SJCRH30 (cell line): Measurements from ENCODE around the gene COL6A2. TPM values are rescaled to one million over a fixed set of nuclear protein-coding genes. Genes with fewer than 3 reads are reported as not detected.
"Not testable (repeated sequence)": the region's sequence is repeated elsewhere in the genome, so short reads cannot be mapped to it uniquely, and the experiment has no call there.

Experiments
- DNase-seq, 2 experiments: peaks; one replicate each; pipeline ENCODE4 v3.0.0-alpha.2; 2015 to 2020
- H3K27ac ChIP-seq: fragments of 250-450 bp; sonication (Bioruptor Pico); 2 replicates; pipeline ENCODE4 v1.5.1; 2020; ENCODE audit warnings: mild to moderate bottlenecking, moderate library complexity
- H3K27me3 ChIP-seq: fragments of 250-450 bp; sonication (Bioruptor Pico); 2 replicates; pipeline ENCODE4 v1.5.1; 2020; ENCODE audit warnings: mild to moderate bottlenecking, moderate library complexity
- H3K36me3 ChIP-seq: fragments of 250-450 bp; sonication (Bioruptor Pico); 2 replicates; pipeline ENCODE4 v1.5.1; 2020; ENCODE audit warnings: mild to moderate bottlenecking, moderate library complexity
- H3K4me1 ChIP-seq: fragments of 250-450 bp; sonication (Bioruptor Pico); 2 replicates; pipeline ENCODE4 v1.5.1; 2020; ENCODE audit warnings: mild to moderate bottlenecking, moderate library complexity
- H3K4me3 ChIP-seq: fragments of 250-450 bp; sonication (Bioruptor Pico); 2 replicates; pipeline ENCODE4 v1.5.1; 2020; ENCODE audit warnings: mild to moderate bottlenecking, moderate library complexity
- H3K9me3 ChIP-seq: fragments of 250-450 bp; sonication (Bioruptor Pico); replicated peaks from 2 replicates; pipeline ENCODE4 v1.5.1; 2020; ENCODE audit warnings: mild to moderate bottlenecking, moderate library complexity
- total RNA-seq: library from RNA; depleted of rRNA; stranded (reverse); fragments of >200 nt; shearing (Covaris generic); gene quantifications from 2 replicates; pipeline ENCODE4 v1.2.3, GENCODE V29; 2014

The COL6A2 gene
- total RNA-seq, 1 experiment from 2014 or later = 1.1 TPM

DNA sequence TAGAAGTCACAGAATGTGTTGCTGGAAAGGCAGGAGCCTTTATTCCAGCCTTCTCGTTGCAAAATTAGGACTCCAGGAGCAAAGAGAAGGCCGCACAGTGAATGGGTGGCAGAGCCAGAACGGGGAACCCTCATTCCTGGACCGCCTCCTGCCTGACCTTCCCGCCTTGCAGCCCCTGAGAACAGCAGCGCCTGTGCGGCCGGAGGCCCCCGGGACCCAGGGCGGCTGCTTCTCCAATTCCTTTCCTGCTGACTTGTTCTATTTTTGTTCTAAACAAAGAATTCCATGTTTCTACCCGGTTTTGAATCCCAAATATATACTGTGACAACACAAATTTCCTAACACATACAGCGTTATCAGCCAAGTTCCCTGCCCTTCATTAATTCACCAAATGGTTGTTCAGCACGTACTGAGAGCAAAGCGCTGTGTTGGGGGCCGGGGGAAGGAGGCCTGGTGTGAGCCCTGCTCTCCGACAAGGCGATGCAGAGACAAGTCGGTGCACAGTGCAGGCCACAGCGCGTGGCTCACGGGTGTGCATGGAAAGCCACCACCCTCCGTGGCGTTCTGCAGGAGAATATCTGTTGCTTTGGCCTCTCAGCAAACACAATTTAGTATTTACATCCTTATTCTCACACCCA lies 31.9 kb upstream of the COL6A2 start:
- no peak overlapping the region for H3K4me3 ChIP-seq
- H3K36me3 ChIP-seq = no peaks in the 10 kb centered on the region
- no peaks in the 10 kb centered on the region for H3K27me3 ChIP-seq
- H3K27ac ChIP-seq = no peak overlapping the region
- no peaks in the 10 kb centered on the region for H3K4me1 ChIP-seq
- H3K9me3 ChIP-seq = peaks cover 8% of the 10 kb centered on the region
- no peak for DNase-seq

DNA sequence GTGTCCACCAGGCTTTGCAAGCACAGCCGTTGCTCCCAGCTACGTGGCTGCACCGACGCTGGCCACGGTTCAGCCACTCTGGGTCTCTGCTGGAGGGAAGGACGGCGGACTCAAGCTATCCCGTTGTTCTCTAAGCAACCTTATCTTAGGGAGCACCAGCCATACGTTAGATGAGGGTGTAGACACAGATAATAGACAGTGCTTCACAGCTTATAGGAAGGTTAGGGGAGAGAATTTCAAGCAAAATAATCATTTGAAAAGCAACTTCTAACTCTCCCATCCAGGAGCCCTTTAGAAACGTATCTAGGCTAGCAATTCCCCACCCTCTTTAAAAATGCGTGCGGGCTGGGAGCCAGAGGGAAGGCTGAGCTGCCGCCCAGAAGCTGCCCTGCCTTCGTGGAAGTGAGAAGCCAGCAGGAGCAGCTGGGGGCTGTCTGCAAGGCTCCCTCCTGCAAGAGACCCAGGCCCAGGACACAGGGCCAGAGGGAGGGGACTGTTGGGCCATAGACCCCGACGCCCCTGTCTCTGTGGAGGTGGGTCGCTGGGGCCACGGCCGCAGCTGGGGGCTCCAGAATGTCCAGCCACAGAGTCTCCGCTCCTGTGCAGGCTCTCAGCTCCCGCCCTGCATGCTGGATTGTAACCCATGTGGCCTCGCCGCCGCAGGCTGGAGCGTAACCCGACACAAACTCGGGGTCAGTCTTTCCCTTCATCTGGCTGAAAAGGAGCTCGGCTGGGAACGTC lies 31.2 kb upstream of the COL6A2 start:
- Histone ChIP-seq H3K9me3 (peaks cover 8% of the 10 kb centered on the region), H3K4me1 (no peaks in the 10 kb centered on the region), H3K27ac (no peak overlapping the region), H3K4me3 (no peak overlapping the region), H3K27me3 (no peaks in the 10 kb centered on the region), H3K36me3 (no peaks in the 10 kb centered on the region)
- no peak for DNase-seq

DNA sequence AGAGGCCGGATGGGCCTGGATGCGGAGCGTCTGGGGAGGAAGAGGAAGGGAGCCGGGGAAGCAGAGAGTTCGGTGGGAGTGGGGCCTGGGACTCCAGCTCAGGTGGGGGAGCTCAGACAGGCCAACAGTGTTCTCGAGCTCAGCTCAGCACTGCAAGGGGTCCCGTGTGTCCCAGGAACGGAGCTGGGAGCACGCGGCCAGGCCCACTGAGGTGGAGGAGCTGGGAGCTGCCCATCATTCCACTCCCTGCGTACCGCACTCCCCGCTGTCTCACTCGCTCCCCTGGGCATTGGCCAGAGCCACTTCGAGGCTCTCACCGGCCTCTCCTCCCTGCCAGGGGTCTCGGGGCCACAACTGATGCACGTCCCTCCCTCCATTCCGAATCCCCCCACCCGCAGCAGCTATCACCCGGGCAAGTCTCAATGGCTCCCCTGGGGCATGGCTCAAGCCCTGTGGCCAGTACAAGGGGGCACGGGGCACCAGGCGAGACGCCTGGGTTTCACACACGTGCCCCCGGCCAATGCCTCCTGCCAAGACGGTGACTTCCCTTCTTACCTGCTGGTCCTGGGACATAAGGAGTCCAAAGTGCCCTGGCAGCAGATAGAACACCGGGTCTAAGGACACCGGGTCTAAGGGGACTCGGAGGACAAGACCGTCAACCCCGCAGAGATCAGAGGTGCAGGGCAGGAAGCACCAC lies 30.3 kb upstream of the COL6A2 start:
- Histone ChIP-seq H3K27me3 (no peaks in the 10 kb centered on the region), H3K4me1 (no peaks in the 10 kb centered on the region), H3K27ac (no peak overlapping the region), H3K9me3 (peaks cover 8% of the 10 kb centered on the region), H3K4me3 (no peak overlapping the region), H3K36me3 (no peaks in the 10 kb centered on the region)
- no peak for DNase-seq

DNA sequence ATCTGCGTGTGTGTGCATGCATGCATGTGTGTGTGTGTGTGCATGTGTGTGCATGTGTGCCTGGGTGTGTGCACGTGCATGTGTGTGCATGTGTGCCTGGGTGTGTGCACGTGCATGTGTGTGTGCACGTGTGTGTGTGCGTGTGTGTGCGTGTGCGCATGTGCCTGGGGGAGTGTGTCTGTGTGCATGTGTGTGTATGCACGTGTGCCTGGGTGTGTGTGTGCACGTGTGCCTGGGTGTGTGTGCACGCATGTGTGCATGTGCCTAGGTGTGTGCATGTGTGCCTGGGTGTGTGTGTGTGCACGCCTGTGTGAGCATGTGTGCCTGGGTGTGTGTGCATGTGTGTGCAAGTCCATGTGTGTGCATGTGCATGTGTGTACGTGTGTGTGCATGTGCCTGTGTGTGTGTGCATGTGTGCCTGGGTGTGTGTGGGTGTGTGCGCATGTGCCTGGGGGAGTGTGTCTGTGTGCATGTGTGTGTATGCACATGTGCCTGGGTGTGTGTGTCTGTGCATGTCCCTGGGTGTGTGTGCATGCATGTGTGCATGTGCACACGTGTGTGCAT lies 29.3 kb upstream of the COL6A2 start:
- H3K36me3 ChIP-seq = no peaks in the 10 kb centered on the region
- H3K27me3 ChIP-seq = no peaks in the 10 kb centered on the region
- DNase-seq = no peak
- no peaks in the 10 kb centered on the region for H3K4me1 ChIP-seq
- H3K27ac ChIP-seq = no peak overlapping the region
- H3K9me3 ChIP-seq = no peaks in the 10 kb centered on the region
- no peak overlapping the region for H3K4me3 ChIP-seq

DNA sequence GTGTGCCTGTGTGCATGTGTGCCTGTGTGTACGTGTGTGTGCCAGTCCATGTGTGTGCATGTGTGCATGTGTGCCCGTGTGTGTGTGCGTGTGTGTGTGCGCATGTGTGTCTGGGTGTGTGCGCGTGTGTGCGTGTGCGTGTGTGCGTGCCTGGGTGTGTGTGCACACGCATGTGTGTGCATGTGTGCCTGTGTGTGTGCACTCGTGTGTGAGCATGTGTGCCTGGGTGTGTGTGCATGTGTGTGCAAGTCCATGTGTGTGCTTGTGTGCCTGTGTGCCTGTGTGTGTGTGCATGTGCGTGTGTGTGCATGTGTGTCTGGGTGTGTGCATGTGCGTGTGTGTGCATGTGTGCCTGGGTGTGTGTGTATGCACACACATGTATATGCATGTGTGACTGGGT lies 28.7 kb upstream of the COL6A2 start:
- H3K36me3 ChIP-seq = no peaks in the 10 kb centered on the region
- no peaks in the 10 kb centered on the region for H3K4me1 ChIP-seq
- no peaks in the 10 kb centered on the region for H3K27me3 ChIP-seq
- H3K4me3 ChIP-seq = no peak overlapping the region
- no peak overlapping the region for H3K27ac ChIP-seq
- DNase-seq = no peak
- no peaks in the 10 kb centered on the region for H3K9me3 ChIP-seq

DNA sequence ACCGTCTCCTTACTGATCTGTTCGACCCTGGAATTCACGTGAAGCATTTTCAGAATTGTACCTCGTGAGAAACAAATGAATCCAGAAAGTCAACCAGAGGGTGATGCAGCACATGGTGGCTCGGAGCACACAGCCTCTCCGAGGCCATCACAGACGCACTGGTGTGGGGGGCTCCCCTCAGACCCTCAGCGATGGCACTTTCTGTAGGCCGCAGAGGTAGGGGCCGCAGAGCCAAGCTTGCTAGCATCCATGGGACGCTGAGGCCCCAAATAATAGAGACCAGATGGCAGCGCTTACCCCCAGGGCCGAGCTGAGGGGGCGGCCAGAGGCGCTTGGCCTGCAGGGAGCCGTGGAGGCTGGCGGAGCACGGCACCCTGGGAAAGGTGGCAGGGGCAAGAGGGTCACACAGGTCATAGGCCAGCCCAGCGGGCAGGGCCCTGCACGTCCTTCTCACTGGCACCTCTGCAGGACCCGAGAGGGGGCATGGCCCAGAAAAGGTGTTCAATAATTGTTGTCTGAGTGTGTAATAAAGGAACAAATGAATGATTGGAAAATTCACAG lies 28.1 kb upstream of the COL6A2 start:
- Histone ChIP-seq H3K36me3 (no peaks in the 10 kb centered on the region), H3K9me3 (no peaks in the 10 kb centered on the region), H3K27ac (no peak overlapping the region), H3K4me1 (no peaks in the 10 kb centered on the region), H3K27me3 (no peaks in the 10 kb centered on the region), H3K4me3 (no peak overlapping the region)
- no peak for DNase-seq

DNA sequence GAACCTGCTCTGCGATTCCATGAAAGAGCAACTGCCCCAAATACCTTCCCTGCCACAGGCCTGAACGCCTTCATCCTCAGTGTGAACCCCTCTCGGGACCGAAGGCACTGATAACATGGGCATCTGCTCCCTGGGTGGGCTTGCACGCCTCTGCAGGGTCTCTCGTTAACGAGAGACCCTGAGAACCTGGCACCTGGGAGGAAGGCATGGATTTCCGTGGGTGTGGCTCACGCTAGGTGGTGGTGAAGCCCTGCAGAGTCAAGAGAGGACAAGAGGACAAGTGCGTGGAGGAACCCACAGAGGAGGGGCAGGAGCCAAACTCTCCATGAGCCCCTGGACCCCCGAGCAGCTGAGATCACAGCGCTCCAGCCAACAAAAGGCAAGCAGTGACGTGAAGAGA lies 26.8 kb upstream of the COL6A2 start:
- Histone ChIP-seq H3K4me3 (no peak overlapping the region), H3K27me3 (no peaks in the 10 kb centered on the region), H3K4me1 (no peaks in the 10 kb centered on the region), H3K36me3 (no peaks in the 10 kb centered on the region), H3K27ac (no peak overlapping the region), H3K9me3 (no peaks in the 10 kb centered on the region)
- no peak for DNase-seq

DNA sequence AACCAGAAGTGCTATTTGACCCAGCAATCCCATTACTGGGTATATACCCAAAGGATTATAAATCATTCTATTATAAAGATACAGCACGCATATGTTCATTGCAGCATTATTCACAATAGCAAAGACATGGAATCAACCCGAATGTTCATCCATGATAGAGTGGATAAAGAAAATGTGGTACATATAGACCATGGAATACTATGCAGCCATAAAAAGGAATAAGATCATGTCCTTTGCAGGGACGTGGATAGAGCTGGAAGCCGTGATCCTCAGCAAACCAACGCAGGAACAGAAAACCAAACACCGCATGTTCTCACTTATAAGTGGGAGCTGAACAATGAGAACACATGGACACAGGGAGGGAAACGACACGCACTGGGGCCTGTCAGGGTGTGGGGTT lies 21.2 kb upstream of the COL6A2 start:
- not testable (repeated sequence) for H3K4me3 ChIP-seq, H3K9me3 ChIP-seq, DNase-seq

DNA sequence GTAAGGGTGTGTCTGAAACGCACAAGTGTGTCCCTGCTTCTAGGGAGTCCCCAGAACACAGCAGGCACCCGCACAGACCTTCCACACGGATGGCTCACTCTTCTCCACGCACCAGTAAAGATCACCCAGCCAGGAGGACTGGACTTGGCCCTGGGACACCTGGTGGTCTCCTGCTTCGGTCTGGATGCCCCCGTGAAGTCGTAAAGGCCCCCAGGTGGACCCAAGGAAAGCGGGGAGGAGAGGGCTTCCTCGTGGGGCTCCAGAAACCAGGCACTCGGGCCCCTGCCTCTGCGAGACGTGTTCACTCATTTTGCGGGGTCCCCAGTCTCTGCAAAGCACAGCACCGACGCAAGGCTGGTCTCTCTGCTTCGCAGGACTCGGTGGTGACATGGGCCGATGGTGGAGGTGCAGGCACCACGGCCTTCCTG lies 20.2 kb upstream of the COL6A2 start:
- Histone ChIP-seq H3K4me1 (no peaks in the 10 kb centered on the region), H3K36me3 (no peaks in the 10 kb centered on the region), H3K27ac (no peak overlapping the region), H3K4me3 (no peak overlapping the region), H3K9me3 (no peaks in the 10 kb centered on the region), H3K27me3 (no peaks in the 10 kb centered on the region; the same call in 1 of the 2 replicates)
- DNase-seq = no peak

More for the DNA sequence above, 21.2 kb upstream of the COL6A2 start:
- H3K36me3 ChIP-seq, H3K4me1 ChIP-seq, H3K27ac ChIP-seq, H3K27me3 ChIP-seq: not testable (repeated sequence)

DNA sequence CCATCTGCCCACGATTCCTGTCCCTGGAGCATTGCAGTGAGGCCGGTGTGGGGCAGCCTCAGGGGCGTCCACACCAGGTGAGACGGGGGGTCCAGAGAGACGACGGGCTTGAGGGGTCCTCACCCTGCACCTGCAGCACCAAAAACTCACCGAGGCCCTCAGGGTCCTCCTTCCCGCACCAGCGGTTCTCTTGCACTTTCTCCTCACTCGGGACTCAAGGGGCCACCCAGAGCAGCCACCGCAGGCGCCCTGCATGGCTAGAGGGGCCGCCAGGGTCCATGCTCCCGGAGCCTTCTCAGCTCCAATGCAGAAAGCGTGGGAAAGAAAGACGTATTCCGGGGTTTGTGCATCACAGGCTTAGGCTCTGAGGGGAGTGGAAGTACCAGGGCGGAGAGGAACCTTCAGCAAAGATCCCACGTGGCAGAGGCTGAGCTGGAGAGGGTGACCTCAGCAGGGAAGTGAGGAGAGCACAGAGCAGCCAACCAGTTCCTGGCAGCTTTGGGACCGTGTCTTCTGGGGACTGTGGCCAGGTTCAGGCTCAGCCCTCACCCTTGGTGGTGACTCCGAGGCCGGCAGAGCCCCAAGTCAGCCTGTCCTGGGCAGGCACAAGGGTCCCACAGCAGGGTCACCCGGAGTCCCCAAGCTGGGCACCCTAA lies 19.5 kb upstream of the COL6A2 start:
- no peaks in the 10 kb centered on the region for H3K9me3 ChIP-seq
- no peaks in the 10 kb centered on the region; the same call in 1 of the 2 replicates for H3K27me3 ChIP-seq
- DNase-seq = no peak
- no peak overlapping the region for H3K27ac ChIP-seq
- H3K4me1 ChIP-seq = no peaks in the 10 kb centered on the region; the same call in none of the 2 replicates
- H3K36me3 ChIP-seq = no peaks in the 10 kb centered on the region
- H3K4me3 ChIP-seq = no peak overlapping the region

DNA sequence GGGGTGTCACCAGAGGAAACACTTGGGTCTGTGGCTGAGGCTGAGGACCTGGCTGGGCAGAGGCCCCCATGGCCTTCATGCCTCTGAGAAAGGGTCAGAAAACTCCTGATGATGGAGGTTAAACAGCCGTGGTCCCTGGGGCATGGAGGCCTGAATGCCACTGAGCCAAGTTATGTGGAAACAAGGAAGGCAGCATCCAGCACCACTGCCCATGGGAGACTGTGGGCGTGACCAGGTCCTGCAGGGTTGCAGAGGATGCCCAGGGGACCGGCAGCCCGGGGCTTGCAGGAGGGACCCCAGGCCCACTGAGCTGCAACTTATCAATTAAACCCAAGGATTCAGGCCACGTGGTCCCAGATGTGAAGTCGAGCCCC lies 18.9 kb upstream of the COL6A2 start:
- no peak for DNase-seq
- no peak overlapping the region for H3K4me3 ChIP-seq
- peaks cover 5% of the 10 kb centered on the region for H3K4me1 ChIP-seq
- no peaks in the 10 kb centered on the region for H3K9me3 ChIP-seq
- no peak overlapping the region for H3K27ac ChIP-seq
- no peaks in the 10 kb centered on the region; the same call in 1 of the 2 replicates for H3K27me3 ChIP-seq
- H3K36me3 ChIP-seq = no peaks in the 10 kb centered on the region

DNA sequence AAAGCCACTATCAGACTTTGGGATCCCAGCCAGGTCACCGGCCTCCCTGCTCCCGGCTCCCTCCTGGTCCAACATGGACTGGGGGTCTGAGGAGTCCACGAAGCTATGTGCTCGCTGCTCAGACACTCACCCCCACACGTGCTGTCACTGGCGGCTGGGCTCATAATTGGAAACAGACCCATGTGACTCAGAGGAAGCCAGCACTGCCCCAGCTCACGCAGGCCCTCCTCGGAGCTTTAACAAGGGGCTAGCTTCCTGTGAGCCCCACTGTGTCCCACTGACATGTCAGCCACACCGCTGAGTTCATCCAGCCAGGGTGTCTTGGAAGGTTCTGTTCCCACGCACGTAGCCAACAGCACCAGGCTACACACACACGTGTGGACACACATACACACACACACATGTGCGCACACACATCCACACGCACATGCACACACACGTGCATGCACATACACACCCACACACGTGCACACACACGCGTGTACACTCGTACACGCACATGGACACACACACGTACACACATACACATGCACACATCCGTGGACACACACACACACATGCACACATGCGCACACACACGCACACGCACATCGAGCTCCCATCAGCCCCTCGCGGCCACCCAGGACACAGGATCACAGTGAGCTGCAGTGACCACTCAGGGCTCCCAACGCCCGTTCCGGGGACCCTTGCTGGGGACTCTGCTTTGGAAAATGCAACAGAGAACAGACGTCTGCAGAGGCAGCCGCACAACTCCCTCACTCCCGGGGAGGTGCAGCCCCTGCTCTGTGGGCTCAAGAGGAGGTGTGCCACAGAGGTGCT lies 18.4 kb upstream of the COL6A2 start:
- Histone ChIP-seq H3K4me1 (peaks cover 5% of the 10 kb centered on the region), H3K27me3 (no peaks in the 10 kb centered on the region; the same call in 1 of the 2 replicates), H3K4me3 (no peak overlapping the region), H3K27ac (no peak overlapping the region), H3K9me3 (no peaks in the 10 kb centered on the region), H3K36me3 (no peaks in the 10 kb centered on the region)
- DNase-seq = no peak

DNA sequence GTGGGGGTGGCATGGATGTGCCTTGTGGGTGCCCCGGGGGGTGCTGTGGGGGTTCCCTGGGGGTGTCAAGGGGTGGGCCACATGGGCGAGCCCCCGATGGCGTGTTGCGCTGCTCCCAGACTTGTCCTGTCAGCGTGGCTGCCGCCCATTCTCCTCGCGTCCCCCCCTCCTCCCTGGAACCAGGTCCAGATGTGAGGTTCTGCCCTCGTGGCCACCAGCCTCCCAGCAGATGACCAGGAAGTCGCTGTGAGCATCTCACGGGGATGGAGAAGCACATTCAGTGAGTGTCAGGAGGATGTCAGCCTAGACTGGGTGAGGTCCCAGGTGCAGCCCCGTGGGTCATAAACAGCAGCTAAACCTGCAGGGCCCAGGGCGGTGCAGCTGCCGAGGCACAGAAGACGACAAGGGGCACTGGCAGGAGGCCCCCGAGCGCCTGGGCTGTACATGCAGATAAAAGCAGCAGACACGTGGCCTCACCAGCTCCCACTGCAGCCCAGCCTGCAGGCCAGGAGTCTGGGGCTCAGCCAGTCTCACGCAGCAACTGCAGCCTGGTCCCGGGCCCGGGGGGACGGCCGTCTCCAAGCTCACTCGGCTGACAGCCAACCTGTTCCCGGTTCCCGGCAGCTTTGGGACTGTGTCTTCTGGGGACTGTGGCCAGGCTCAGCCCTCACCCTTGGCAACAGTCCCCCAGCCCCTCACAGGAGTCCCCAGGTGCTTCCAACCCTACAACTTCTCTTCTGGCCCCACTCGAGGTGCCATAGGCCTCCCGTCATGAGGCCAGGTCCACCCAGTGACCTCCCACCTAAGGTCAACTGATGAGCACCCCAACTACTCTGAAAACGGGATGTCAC lies 17.5 kb upstream of the COL6A2 start:
- Histone ChIP-seq H3K4me1 (peaks cover 5% of the 10 kb centered on the region), H3K27ac (no peak overlapping the region), H3K36me3 (no peaks in the 10 kb centered on the region), H3K27me3 (no peaks in the 10 kb centered on the region; the same call in 1 of the 2 replicates), H3K4me3 (no peak overlapping the region), H3K9me3 (no peaks in the 10 kb centered on the region)
- DNase-seq = peak in 1 of 2 experiments; percentile 15
